Measurements from ENCODE around the gene SMIM41.

Gene SMIM41

DNA sequence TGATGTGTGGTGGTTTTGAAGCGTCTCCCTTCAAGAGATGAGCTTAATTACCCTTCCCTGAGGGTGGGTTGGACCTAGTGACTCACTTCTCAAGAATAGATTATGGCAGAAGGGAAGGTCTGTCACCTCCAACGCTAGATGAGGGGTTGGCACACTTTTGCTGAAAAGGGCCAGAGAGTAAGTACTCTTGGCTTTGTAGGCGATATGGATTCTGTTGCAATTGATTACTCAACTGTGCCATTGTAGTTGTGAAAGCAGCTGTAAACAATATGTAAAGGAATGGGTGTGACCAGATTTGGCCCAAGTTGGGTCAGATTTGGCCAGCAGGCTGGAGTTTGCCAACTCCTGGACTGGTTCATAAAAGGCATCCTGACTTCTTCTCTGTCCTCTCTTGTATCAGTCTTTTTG is 53.3 kb downstream of the SMIM41 start:
- TF ChIP-seq EZH2phosphoT487 (IDR thresholded peaks at IDR 0.05; ENCODE audit: borderline replicate concordance, low read length) = no peak
- TF ChIP-seq, protein P1, sequence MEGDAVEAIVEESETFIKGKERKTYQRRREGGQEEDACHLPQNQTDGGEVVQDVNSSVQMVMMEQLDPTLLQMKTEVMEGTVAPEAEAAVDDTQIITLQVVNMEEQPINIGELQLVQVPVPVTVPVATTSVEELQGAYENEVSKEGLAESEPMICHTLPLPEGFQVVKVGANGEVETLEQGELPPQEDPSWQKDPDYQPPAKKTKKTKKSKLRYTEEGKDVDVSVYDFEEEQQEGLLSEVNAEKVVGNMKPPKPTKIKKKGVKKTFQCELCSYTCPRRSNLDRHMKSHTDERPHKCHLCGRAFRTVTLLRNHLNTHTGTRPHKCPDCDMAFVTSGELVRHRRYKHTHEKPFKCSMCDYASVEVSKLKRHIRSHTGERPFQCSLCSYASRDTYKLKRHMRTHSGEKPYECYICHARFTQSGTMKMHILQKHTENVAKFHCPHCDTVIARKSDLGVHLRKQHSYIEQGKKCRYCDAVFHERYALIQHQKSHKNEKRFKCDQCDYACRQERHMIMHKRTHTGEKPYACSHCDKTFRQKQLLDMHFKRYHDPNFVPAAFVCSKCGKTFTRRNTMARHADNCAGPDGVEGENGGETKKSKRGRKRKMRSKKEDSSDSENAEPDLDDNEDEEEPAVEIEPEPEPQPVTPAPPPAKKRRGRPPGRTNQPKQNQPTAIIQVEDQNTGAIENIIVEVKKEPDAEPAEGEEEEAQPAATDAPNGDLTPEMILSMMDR (IDR thresholded peaks at IDR 0.05; ENCODE audit: low read depth, low read length, poor library complexity, severe bottlenecking) = no peak
- Histone ChIP-seq H3K4me1 (ENCODE audit: control insufficient read depth, low read length) (no peaks in the 10 kb centered on the region), H3K4me3 (ENCODE audit: low read length) (no peak overlapping the region), H3K36me3 (ENCODE audit: control insufficient read depth, low read length) (no peaks in the 10 kb centered on the region), H3K79me2 (ENCODE audit: control insufficient read depth, low read length) (no peaks in the 10 kb centered on the region), H3K27me3 (ENCODE audit: control insufficient read depth, low read length) (peaks cover 8% of the 10 kb centered on the region; the same call in 1 of the 2 replicates), H3K27ac (ENCODE audit: low read depth, low read length) (no peak overlapping the region), H3F3A (ENCODE audit: control insufficient read depth, insufficient read depth) (no peaks in the 10 kb centered on the region), H3K9me3 (ENCODE audit: control insufficient read depth, insufficient read depth, low read length) (no peaks in the 10 kb centered on the region), H4K20me1 (ENCODE audit: control insufficient read depth, insufficient read depth, low read depth, low read length) (no peaks in the 10 kb centered on the region), H3K4me2 (ENCODE audit: low read length) (no peak overlapping the region), H3K9me2 (replicated peaks; ENCODE audit: control insufficient read depth, low read length) (no peaks in the 10 kb centered on the region)

DNA sequence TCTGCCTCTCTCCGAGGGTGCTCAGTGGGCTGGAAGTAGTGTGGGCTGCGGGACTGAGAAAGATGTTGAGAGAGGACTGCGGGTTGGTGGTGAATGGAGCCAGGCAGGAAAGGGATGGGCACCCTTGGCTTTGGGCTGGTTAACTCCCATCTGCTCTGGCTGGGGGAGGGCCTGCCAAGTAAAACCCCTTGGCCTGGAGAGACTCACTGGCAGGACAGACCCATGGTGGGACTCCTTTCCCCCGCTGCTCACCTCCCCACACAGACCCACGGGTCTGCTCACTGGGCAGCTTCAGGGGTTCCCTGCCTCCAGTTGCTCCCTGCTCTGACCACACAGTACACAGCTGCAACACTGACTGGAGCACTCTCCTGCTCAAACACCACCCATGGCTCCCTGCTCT is 58.2 kb downstream of the SMIM41 start:
- Histone ChIP-seq H3K4me2 (ENCODE audit: low read length) (no peak overlapping the region), H3K4me1 (ENCODE audit: control insufficient read depth, low read length) (no peaks in the 10 kb centered on the region), H3K27ac (ENCODE audit: low read depth, low read length) (no peak overlapping the region), H3K79me2 (ENCODE audit: control insufficient read depth, low read length) (no peaks in the 10 kb centered on the region), H3F3A (ENCODE audit: control insufficient read depth, insufficient read depth) (no peaks in the 10 kb centered on the region), H3K9me2 (replicated peaks; ENCODE audit: control insufficient read depth, low read length) (no peaks in the 10 kb centered on the region), H4K20me1 (ENCODE audit: control insufficient read depth, insufficient read depth, low read depth, low read length) (no peaks in the 10 kb centered on the region), H3K9me3 (ENCODE audit: control insufficient read depth, insufficient read depth, low read length) (no peaks in the 10 kb centered on the region), H3K36me3 (ENCODE audit: control insufficient read depth, low read length) (no peaks in the 10 kb centered on the region), H3K4me3 (ENCODE audit: low read length) (no peak overlapping the region), H3K27me3 (ENCODE audit: control insufficient read depth, low read length) (peaks cover 4% of the 10 kb centered on the region; the same call in 1 of the 2 replicates)
- no peak for TF ChIP-seq EZH2phosphoT487 (IDR thresholded peaks at IDR 0.05; ENCODE audit: borderline replicate concordance, low read length)
- TF ChIP-seq, protein P1 (IDR thresholded peaks at IDR 0.05; ENCODE audit: low read depth, low read length, poor library complexity, severe bottlenecking) = no peak

DNA sequence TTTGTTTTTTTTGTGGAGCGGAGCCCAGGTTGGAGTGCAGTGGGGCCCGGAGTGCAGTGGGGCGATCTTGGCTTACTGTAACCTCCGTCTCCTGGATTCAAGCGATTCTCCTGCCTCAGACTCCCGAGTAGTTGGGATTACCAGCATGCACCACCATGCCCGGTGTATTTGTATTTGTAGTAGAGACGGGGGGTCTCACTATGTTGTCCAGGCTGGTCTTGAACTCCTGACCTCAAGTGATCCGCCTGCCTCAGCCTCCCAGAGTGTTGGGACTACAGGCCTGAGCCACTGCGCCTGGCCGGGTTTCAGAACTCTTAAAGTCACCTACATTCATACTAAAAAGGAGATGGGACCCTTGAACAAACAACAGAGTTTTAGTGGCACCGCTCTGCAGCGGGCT is 59.6 kb downstream of the SMIM41 start:
- Histone ChIP-seq H3K79me2 (ENCODE audit: control insufficient read depth, low read length) (no peaks in the 10 kb centered on the region), H3F3A (ENCODE audit: control insufficient read depth, insufficient read depth) (no peaks in the 10 kb centered on the region), H3K9me3 (ENCODE audit: control insufficient read depth, insufficient read depth, low read length) (no peaks in the 10 kb centered on the region), H3K36me3 (ENCODE audit: control insufficient read depth, low read length) (no peaks in the 10 kb centered on the region), H3K4me2 (ENCODE audit: low read length) (no peak overlapping the region), H3K27me3 (ENCODE audit: control insufficient read depth, low read length) (peaks cover 2% of the 10 kb centered on the region; the same call in 1 of the 2 replicates), H4K20me1 (ENCODE audit: control insufficient read depth, insufficient read depth, low read depth, low read length) (no peaks in the 10 kb centered on the region), H3K9me2 (replicated peaks; ENCODE audit: control insufficient read depth, low read length) (no peaks in the 10 kb centered on the region), H3K4me1 (ENCODE audit: control insufficient read depth, low read length) (no peaks in the 10 kb centered on the region), H3K27ac (ENCODE audit: low read depth, low read length) (no peak overlapping the region), H3K4me3 (ENCODE audit: low read length) (no peak overlapping the region)
- TF ChIP-seq, protein P1 (IDR thresholded peaks at IDR 0.05; ENCODE audit: low read depth, low read length, poor library complexity, severe bottlenecking) = no peak
- TF ChIP-seq EZH2phosphoT487 (IDR thresholded peaks at IDR 0.05; ENCODE audit: borderline replicate concordance, low read length) = no peak

All from DOHH2 (cell line).